ENCODE measurements around the gene BIN2. TPM values are rescaled to one million over a fixed set of nuclear protein-coding genes. Genes with fewer than 3 reads are reported as not detected.

Gene BIN2
- total RNA-seq, 1 experiment from 2014 or later, result 0.20 TPM

GRCh38 chr12:51307655-51308593 is 16.1 kb downstream of the BIN2 start:
- ChIA-PET CTCF (interaction anchor here (0.5 to 1.1 kb wide), 3 partner anchors 13 to 46 kb away, joined by 3 read pairs; no protein-coding TSS in a partner anchor), POLR2A (no interaction called here)
- Mint-ChIP-seq H3K36me3 (no peaks in the 10 kb centered on the region), H3K4me3 (no peak overlapping the region), H3K9me3 (no peaks in the 10 kb centered on the region), H3K27me3 (ENCODE audit: low read depth) (no peaks in the 10 kb centered on the region), H3K27ac (0 out of 2 replicates have a peak overlapping the region, but pooled peaks have one; percentile 21), H3K4me1 (peaks cover 3% of the 10 kb centered on the region; the same call in 1 of the 2 replicates)
- no peak for TF ChIP-seq RORB (CRISPR knock-in tag; IDR thresholded peaks at IDR 0.05)
- TF ChIP-seq STAT6 (CRISPR knock-in tag; conservative IDR thresholded peaks at IDR 0.05; ENCODE audit: low read depth), result no peak
- TF ChIP-seq ATF6 (CRISPR knock-in tag; IDR thresholded peaks at IDR 0.05), result no peak
- no peak for TF ChIP-seq MAX (CRISPR knock-in tag; IDR thresholded peaks at IDR 0.05)
- TF ChIP-seq PREB (CRISPR knock-in tag; IDR thresholded peaks at IDR 0.05; ENCODE audit: borderline replicate concordance), result no peak
- TF ChIP-seq MLX (CRISPR knock-in tag; IDR thresholded peaks at IDR 0.05), result no peak
- no peak for TF ChIP-seq IRF2 (CRISPR knock-in tag; IDR thresholded peaks at IDR 0.05; ENCODE audit: borderline replicate concordance, low read depth)
- no peak for ATAC-seq
- no peak for DNase-seq (ENCODE audit: low spot score)

GRCh38 chr12:51306507-51306906 is 17.5 kb downstream of the BIN2 start:
- H3K27me3 Mint-ChIP-seq (ENCODE audit: low read depth), result no peaks in the 10 kb centered on the region
- ChIA-PET POLR2A (no interaction called here), CTCF (no interaction called here)
- H3K4me3 Mint-ChIP-seq, result no peak overlapping the region
- peaks cover 3% of the 10 kb centered on the region; the same call in 1 of the 2 replicates for H3K4me1 Mint-ChIP-seq
- ATAC-seq (no peak), DNase-seq (ENCODE audit: low spot score) (no peak)
- H3K36me3 Mint-ChIP-seq, result no peaks in the 10 kb centered on the region
- no peaks in the 10 kb centered on the region for H3K9me3 Mint-ChIP-seq
- H3K27ac Mint-ChIP-seq, result no peak overlapping the region
- TF ChIP-seq EMX1 (CRISPR knock-in tag; IDR thresholded peaks at IDR 0.05) (no peak), NFE2L1 (CRISPR knock-in tag; IDR thresholded peaks at IDR 0.05) (no peak), KAT7 (CRISPR knock-in tag; IDR thresholded peaks at IDR 0.05; ENCODE audit: borderline replicate concordance) (no peak), ZNF396 (CRISPR knock-in tag; IDR thresholded peaks at IDR 0.05; ENCODE audit: borderline replicate concordance) (no peak), AFF4 (CRISPR knock-in tag; IDR thresholded peaks at IDR 0.05; ENCODE audit: borderline replicate concordance) (no peak), ZBTB21 (CRISPR knock-in tag; IDR thresholded peaks at IDR 0.05; ENCODE audit: borderline replicate concordance) (no peak), ZNF425 (CRISPR knock-in tag; conservative IDR thresholded peaks at IDR 0.05) (no peak), TEAD4 (CRISPR knock-in tag; IDR thresholded peaks at IDR 0.05) (no peak), NR1H2 (CRISPR knock-in tag; IDR thresholded peaks at IDR 0.05) (no peak), MYBL2 (CRISPR knock-in tag; IDR thresholded peaks at IDR 0.05) (no peak)

All from WTC11 (cell line).